Measurements from ENCODE around the gene METTL18.

- peak; percentile 63 for TF ChIP-seq CTCF (IDR thresholded peaks at IDR 0.05; ENCODE audit: borderline replicate concordance, extremely low read depth, low read length, poor library complexity, severe bottlenecking)
- no peak for TF ChIP-seq EZH2 (IDR thresholded peaks at IDR 0.05; ENCODE audit: borderline replicate concordance, low read depth, low read length, severe bottlenecking)
Measured at GRCh38 chr1:169809370-169810095, 14.8 kb upstream of the METTL18 start.
